ENCODE results near the gene NNAT. TPM values are rescaled to one million over a fixed set of nuclear protein-coding genes. Genes with fewer than 3 reads are reported as not detected.

NNAT gene
- total RNA-seq, 2 donors from 2014 or later: 0.52 TPM; not detected in 1

GRCh38 chr20:37529968-37530600 is 9.0 kb downstream of the NNAT start:
- H3K4me3 ChIP-seq: no peak overlapping the region
- intact Hi-C loops (cut with DNase I): loop anchor here (5.0 to 10.0 kb wide), 3 partner anchors 135 to 333 kb away; no protein-coding TSS in a partner anchor
- peaks cover 26% of the 10 kb centered on the region for H3K4me1 ChIP-seq
- TF ChIP-seq POLR2A (IDR thresholded peaks at IDR 0.05) (no peak), CTCF (IDR thresholded peaks at IDR 0.05) (no peak)
- no peaks in the 10 kb centered on the region for H3K36me3 ChIP-seq (replicated peaks in 1 of 2; ENCODE audit: insufficient read depth in 1 of 2, low read depth in 2 of 2)
- H3K27ac ChIP-seq: no peak overlapping the region
- 70 to 74% methylated on average over 10 of the region's 10 CpGs for WGBS, 2 donors
- ATAC-seq (no peak), DNase-seq (no peak)
- no peaks in the 10 kb centered on the region for H3K9me3 ChIP-seq
- H3K27me3 ChIP-seq: no peaks in the 10 kb centered on the region

GRCh38 chr20:37530696-37531095 is 9.6 kb downstream of the NNAT start:
- Histone ChIP-seq H3K27me3 (no peaks in the 10 kb centered on the region), H3K36me3 (replicated peaks in 1 of 2; ENCODE audit: insufficient read depth in 1 of 2, low read depth in 2 of 2) (no peaks in the 10 kb centered on the region), H3K4me1 (peaks cover 20% of the 10 kb centered on the region), H3K9me3 (no peaks in the 10 kb centered on the region), H3K4me3 (no peak overlapping the region), H3K27ac (no peak overlapping the region)
- DNase-seq (no peak), ATAC-seq (no peak)
- TF ChIP-seq POLR2A (IDR thresholded peaks at IDR 0.05) (no peak), CTCF (IDR thresholded peaks at IDR 0.05) (no peak)
- intact Hi-C loops (cut with DNase I): loop anchor here (5.0 kb wide), 2 partner anchors 263 to 333 kb away; no protein-coding TSS in a partner anchor
- 58 to 63% methylated on average over 2 of the region's 2 CpGs for WGBS, 2 donors

GRCh38 chr20:37531856-37532255 is 10.8 kb downstream of the NNAT start:
- no peak for DNase-seq
- no peak for ATAC-seq
- Histone ChIP-seq H3K27ac (no peak overlapping the region), H3K27me3 (no peaks in the 10 kb centered on the region), H3K36me3 (replicated peaks in 1 of 2; ENCODE audit: insufficient read depth in 1 of 2, low read depth in 2 of 2) (no peaks in the 10 kb centered on the region), H3K9me3 (no peaks in the 10 kb centered on the region), H3K4me1 (peaks cover 8% of the 10 kb centered on the region), H3K4me3 (no peak overlapping the region)
- WGBS, 2 donors: 80 to 82% methylated on average over 3 of the region's 3 CpGs
- intact Hi-C loops (cut with DNase I): loop anchor here (5.0 kb wide), 2 partner anchors 265 to 335 kb away; no protein-coding TSS in a partner anchor
- TF ChIP-seq POLR2A (IDR thresholded peaks at IDR 0.05) (no peak), CTCF (IDR thresholded peaks at IDR 0.05) (no peak)

GRCh38 chr20:37533154-37533715 is 12.2 kb downstream of the NNAT start:
- no peak for DNase-seq
- H3K27me3 ChIP-seq: no peaks in the 10 kb centered on the region

More at GRCh38 chr20:37533154-37533715, 12.2 kb downstream of the NNAT start:
- no peaks in the 10 kb centered on the region for H3K36me3 ChIP-seq (replicated peaks in 1 of 2; ENCODE audit: insufficient read depth in 1 of 2, low read depth in 2 of 2)
- WGBS, 2 donors: 72 to 76% methylated on average over 2 of the region's 2 CpGs
- ATAC-seq: no peak
- no peak overlapping the region for H3K27ac ChIP-seq
- peaks cover 6% of the 10 kb centered on the region for H3K4me1 ChIP-seq
- TF ChIP-seq CTCF (IDR thresholded peaks at IDR 0.05): no peak
- no peak for TF ChIP-seq POLR2A (IDR thresholded peaks at IDR 0.05)
- H3K9me3 ChIP-seq: no peaks in the 10 kb centered on the region
- intact Hi-C loops (cut with DNase I): loop anchor here (5.0 kb wide), 2 partner anchors 266 to 336 kb away; no protein-coding TSS in a partner anchor
- no peak overlapping the region for H3K4me3 ChIP-seq

All from body of pancreas (tissue), 4 donors.